MM.1S (cell line): ENCODE data around the gene TCERG1L.

Source experiments
- EZH2phosphoT487 ChIP-seq: fragments of 300-600 bp; sonication (generic); IDR thresholded peaks from 2 replicates; pipeline ENCODE4 v1.6.1; 2018; ENCODE audit warnings: antibody characterized with exemption, low read length
- TF ChIP-seq, protein P1 (sequence below): fragments of 300-600 bp; sonication (generic); IDR thresholded peaks from 2 replicates; pipeline ENCODE4 v1.5.1; 2016; ENCODE audit warnings: antibody characterized with exemption, low read length, mixed read lengths

DNA sequence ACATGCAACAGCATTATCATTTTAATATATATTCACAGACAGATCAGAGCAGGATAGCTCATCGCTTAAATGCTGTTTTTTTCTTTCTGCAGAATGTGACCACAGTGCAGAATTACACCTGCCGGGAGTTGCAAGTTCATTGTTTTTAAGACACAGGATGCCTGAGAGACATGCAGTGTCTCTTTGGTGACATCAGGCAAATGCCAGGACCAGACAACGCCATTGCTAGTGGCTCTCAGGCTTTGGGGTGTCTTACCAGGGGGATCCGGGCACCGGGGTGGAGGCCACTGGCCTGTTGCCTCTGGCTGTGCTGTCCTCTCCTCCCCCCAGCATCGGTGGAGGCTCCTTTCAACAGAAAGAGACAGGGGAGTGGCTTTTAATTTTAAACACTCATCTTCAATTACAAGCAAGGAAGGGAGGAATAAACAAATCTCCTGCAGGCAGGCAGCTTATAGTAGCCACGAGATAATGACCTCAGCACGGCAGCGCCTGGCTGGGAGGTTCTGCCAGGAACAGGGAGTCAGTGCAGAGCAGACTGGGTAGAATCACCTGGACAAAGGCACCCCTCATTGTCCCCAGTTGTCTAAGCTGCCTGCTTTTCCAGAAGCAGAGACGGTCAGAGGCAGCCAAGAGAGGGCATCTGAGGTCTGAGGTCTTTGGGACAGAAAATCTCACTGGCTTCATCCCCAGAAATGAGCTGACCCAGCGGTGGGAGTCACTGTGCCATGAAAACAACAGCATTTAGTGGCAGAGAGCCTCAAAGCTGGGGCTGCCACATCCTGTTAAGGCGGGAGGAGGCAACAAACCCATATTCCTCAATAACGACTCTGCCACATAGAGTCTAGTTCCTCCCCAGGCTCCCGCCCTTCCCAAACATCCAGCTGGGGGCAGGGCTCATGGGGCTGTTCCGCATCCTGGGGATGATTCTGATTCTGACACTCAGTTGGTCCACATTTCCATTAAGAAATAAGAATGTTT lies 148.4 kb downstream of the TCERG1L start:
- TF ChIP-seq, protein P1, sequence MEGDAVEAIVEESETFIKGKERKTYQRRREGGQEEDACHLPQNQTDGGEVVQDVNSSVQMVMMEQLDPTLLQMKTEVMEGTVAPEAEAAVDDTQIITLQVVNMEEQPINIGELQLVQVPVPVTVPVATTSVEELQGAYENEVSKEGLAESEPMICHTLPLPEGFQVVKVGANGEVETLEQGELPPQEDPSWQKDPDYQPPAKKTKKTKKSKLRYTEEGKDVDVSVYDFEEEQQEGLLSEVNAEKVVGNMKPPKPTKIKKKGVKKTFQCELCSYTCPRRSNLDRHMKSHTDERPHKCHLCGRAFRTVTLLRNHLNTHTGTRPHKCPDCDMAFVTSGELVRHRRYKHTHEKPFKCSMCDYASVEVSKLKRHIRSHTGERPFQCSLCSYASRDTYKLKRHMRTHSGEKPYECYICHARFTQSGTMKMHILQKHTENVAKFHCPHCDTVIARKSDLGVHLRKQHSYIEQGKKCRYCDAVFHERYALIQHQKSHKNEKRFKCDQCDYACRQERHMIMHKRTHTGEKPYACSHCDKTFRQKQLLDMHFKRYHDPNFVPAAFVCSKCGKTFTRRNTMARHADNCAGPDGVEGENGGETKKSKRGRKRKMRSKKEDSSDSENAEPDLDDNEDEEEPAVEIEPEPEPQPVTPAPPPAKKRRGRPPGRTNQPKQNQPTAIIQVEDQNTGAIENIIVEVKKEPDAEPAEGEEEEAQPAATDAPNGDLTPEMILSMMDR: no peak
- TF ChIP-seq EZH2phosphoT487: no peak
